ENCODE results near the gene UTP11.
A peak's percentile ranks its signal among the peaks of the same experiment; 100 is the strongest.
"Not testable (repeated sequence)": the region's sequence is repeated elsewhere in the genome, so short reads cannot be mapped to it uniquely, and the experiment has no call there.

UTP11 gene

GRCh38 chr1:38029081-38029681, 16.6 kb downstream of the UTP11 start:
- no peak for DNase-seq

- peak; percentile 43 for DNase-seq
Observed at GRCh38 chr1:38029685-38030511, 17.4 kb downstream of the UTP11 start.

- no peak for DNase-seq
Observed at GRCh38 chr1:38030596-38031512, 18.3 kb downstream of the UTP11 start.

GRCh38 chr1:38031513-38031866, 19.0 kb downstream of the UTP11 start:
- DNase-seq, result no peak

GRCh38 chr1:38032992-38033391, 20.5 kb downstream of the UTP11 start:
- DNase-seq, result not testable (repeated sequence)

GRCh38 chr1:38034871-38035270, 22.3 kb downstream of the UTP11 start:
- DNase-seq, result no peak

DNA sequence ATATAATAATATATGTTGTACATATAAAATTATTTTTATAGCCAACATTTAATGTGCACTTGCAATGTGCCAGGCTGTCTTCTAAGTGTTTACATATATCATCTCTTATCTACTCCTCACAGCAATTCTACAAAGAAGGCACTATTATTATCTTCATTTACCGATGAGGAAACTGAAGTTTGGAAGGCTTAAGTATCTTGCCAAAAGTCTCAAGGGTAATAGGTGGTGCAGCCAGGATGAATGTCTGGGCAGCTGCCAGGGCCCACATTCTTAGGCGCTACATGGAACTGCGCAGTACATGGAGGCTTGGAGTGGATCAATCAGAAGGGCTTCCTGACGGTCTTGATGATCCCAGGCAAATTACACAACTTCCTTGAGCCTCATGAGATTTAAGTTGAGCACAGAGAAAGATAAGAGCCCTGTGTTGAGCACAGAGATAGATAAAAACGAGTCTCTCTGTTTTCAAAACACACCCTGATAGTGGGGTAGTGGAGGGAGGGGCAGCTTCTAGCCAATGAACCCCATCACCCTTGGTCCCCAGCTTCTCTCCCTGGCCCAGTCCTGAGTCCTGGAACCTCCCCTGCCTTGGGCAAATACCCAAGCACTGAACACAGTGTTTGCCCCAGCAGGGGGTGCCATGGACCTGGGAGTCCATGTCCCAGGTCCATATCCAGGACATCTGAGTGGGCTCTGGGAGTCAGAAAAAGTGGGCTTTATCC, 24.8 kb downstream of the UTP11 start:
- no peak for DNase-seq

DNA sequence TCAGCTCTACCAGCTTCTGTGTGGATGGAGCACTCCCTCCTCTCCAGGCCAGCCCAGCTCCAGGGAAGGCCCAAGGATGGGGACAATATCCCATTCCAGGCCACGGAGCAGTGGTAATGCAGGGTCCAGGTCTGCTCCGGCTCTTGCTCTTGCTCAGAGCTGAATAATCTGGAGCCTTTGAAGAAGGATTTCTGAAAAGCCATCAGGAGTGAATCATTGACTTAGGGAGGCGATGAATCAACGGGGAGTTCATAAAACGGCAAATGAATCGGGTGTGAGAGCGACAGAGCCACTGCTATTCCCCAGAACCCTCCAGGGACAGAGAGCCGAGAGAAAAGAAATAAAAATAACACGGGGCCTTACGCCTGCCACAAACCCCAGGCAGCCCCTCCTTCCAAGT, 26.3 kb downstream of the UTP11 start:
- no peak for DNase-seq

DNA sequence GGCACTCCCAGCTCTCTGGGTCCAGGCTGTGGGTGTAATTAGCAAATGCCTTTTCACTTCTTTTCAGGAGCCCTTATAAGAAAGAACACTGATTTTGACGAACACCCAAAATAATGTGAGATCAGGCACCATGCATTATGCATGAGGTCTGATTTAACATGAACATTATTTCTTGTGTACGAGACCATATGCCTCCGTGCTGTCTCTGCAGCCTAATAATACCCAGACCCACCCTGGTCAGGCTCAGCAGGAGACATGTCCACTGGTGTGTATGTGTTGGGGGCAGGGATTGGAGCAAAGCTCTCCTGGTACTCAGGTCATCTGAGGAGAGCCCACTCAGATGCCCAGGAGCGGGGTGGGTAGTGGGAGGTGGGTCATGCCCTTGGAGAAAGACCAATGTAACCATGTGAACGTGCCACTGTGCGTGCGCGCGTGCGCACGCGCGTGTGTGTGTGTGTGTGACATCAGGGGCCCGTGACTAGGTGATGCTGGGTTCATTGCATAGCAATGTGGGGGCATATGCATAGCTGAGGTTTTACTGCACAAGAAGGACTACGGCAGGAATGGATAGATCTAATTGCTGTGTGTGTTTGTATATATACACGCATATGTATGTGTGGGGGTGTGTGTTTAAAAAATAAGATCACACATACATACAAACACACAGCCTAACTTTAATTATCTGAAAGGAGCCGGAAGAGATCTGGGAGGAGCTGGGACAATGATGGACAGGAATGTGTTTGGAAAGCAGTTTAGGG, 27.0 kb downstream of the UTP11 start:
- no peak for DNase-seq

DNA sequence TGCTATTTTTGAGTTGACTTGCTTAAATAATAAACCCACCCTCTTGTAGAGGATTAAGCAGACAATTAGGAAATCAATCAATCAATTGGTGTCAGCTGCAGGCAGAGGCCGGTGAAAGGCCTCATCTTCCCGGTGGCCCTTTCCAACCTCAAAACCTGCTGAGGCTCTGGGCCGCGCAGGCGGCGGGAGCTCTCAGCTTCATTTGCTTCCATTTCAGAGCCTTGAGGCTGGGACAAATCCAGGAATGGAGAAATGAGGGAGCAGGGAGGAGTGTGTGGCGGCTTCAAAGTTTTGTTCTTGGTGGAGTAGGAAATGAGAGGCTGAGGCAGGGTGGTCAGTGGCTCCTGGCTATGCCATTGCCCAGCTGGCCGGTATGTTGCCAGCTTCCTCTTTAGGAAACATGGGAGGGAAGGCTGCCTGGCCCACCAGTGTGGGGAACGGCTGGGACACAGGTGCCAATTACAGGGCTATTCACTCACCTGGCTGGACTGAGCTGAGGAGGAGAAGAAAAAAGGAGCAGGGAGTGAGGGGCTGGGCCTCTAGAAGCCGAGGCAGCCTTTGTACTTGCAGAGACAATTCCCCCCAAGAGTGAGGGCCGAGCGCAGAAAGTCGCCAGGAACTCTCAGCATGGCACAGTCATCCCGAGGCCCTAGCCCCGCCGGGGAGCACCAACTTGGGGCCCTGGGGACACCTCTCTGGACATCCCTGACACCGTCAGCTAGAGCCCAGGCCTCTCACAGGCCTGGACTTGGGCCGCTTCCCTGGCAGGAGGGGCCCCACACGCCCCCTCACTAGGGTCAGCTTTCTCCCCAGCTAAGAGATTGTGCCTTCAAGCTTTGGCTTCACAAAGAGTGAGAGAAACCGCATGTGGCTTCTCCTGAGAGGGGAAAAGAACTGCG, 29.7 kb downstream of the UTP11 start:
- no peak for DNase-seq

- DNase-seq, result no peak
Observed at GRCh38 chr1:38043036-38043747, 30.7 kb downstream of the UTP11 start.

- no peak for DNase-seq
Observed at GRCh38 chr1:38044221-38045215, 32.0 kb downstream of the UTP11 start.

GRCh38 chr1:38045401-38046332, 33.1 kb downstream of the UTP11 start:
- no peak for DNase-seq

GRCh38 chr1:38046333-38046883, 33.9 kb downstream of the UTP11 start, which contains the start of gene POU3F1:
Gene POU3F1, minus strand, starts transcription at chr1:38046793. Its CDS starts 50 bp downstream, at chr1:38046743.
- no peak for DNase-seq

DNA sequence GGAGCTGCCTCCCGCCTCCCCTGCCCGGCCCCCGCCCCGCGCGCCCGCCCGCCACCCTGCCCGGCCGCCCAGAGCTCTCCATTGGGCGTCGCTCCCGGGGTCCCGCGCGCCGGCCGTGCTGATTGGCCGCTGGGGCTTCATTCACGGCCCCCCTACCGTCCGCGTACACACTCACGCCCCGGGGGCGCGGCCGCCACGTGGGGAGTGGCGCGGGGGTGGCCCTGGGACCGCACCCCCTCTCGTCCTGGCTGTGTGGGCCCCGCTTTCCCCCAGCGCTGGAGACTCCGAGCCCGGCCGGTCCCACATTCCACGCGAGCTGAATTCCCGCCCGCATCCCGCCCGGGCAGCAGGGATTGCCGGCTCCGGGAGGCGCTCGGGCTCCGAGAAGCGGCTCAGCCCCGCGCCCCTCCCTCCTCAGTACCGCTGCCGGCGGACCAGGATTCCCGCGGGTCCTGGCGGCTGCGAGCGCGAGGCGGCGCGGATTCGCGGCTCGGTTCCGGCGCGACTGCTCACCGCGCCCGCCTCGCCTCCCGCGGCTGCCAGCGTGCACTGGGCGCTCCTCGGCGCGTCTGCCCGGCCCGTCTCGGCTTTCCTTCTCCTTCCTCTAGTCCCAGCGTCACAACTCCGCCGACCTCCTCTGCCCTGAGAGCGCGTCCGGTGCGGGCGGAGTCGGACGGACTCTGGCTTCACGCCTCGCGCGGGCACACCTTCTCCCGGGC, 34.5 kb downstream of the UTP11 start:
- DNase-seq, result no peak

GRCh38 chr1:38047603-38048141, 35.1 kb downstream of the UTP11 start:
- DNase-seq, result no peak
